ENCODE measurements around the gene DAD1.
A peak's percentile ranks its signal among the peaks of the same experiment; 100 is the strongest.

The DAD1 gene

GRCh38 chr14:22580625-22581024 lies 8.4 kb downstream of the DAD1 start:
- TF ChIP-seq CTCF (conservative IDR thresholded peaks at IDR 0.05; ENCODE audit: low read depth, low read length) = no peak
- DNase-seq (ENCODE audit: low read depth) = no peak
- H3K4me3 ChIP-seq (ENCODE audit: low read depth, low read length) = no peak overlapping the region

- no peak for DNase-seq (ENCODE audit: low read depth)
- no peak for TF ChIP-seq CTCF (conservative IDR thresholded peaks at IDR 0.05; ENCODE audit: low read depth, low read length)
- H3K4me3 ChIP-seq (ENCODE audit: low read depth, low read length) = no peak overlapping the region
These were observed 9.1 kb downstream of the DAD1 start for GRCh38 chr14:22579881-22580280.

- no peak overlapping the region for H3K4me3 ChIP-seq (ENCODE audit: low read depth, low read length)
- no peak for TF ChIP-seq CTCF (conservative IDR thresholded peaks at IDR 0.05; ENCODE audit: low read depth, low read length)
- DNase-seq (ENCODE audit: low read depth) = peak; percentile 30
These were observed 9.8 kb downstream of the DAD1 start for GRCh38 chr14:22579236-22579635.

GRCh38 chr14:22577334-22577908 lies 11.6 kb downstream of the DAD1 start:
- H3K4me3 ChIP-seq (ENCODE audit: low read depth, low read length) = no peak overlapping the region
- TF ChIP-seq CTCF (conservative IDR thresholded peaks at IDR 0.05; ENCODE audit: low read depth, low read length) = no peak
- DNase-seq (ENCODE audit: low read depth) = no peak

- no peak for TF ChIP-seq CTCF (conservative IDR thresholded peaks at IDR 0.05; ENCODE audit: low read depth, low read length)
- H3K4me3 ChIP-seq (ENCODE audit: low read depth, low read length) = no peak overlapping the region
- DNase-seq (ENCODE audit: low read depth) = no peak
These were observed 15.2 kb downstream of the DAD1 start for GRCh38 chr14:22573804-22574203.

- DNase-seq (ENCODE audit: low read depth) = peak; percentile 79
- H3K4me3 ChIP-seq (ENCODE audit: low read depth, low read length) = no peak overlapping the region
- no peak for TF ChIP-seq CTCF (conservative IDR thresholded peaks at IDR 0.05; ENCODE audit: low read depth, low read length)
These were observed 16.4 kb downstream of the DAD1 start for GRCh38 chr14:22572562-22573058.

Measured in choroid plexus epithelial cell (primary cell).